ENCODE results near the gene NRG2.

Gene NRG2

DNA sequence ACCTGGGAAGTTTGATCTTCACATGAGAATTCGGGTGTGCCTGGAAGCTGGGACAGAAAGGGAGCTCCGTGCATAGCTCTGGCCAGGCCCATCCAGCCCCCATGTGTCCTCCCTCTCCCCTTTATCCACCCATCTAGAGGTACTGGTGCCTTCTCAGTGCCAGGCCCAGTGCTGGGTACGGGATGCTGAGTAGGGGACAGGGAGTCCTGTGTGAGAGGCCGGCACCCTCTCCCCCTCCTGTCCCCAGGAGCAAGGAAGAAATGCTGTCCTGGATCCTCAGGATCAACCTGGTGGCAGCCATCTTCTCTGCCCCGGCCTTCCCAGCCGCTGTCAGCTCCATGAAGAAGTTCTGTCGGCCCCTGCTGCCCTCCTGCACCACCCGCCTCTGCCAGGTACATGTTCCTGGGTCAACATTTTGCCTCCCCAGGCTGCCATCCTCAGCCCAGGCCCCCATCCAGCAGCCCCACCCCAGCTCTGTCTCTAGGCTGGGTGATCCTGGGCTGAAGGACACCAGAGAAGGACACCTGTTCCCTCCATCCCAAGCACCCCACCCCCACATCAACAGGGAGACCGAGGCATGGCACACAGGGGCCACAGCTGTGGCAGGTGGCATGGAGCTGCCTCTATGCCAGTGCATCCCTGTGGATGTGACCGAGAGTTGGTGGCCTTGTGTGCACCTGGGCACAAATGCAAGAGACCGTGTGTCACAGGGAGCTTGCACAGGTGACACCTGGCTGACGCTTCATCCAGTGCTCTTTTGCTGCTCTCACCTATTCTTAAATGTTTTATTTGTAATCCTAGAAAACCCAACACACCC is 204.5 kb downstream of the NRG2 start:
- no peaks in the 10 kb centered on the region for H3K9me3 ChIP-seq (ENCODE audit: control insufficient read depth, insufficient read depth, low read length)
- no peaks in the 10 kb centered on the region for H3K4me1 ChIP-seq (ENCODE audit: control insufficient read depth, low read length)
- no peaks in the 10 kb centered on the region for H4K20me1 ChIP-seq (ENCODE audit: control insufficient read depth, insufficient read depth, low read depth, low read length)
- no peaks in the 10 kb centered on the region for H3K36me3 ChIP-seq (ENCODE audit: control insufficient read depth, low read length)
- H3K27me3 ChIP-seq (ENCODE audit: control insufficient read depth, low read length): peaks cover 5% of the 10 kb centered on the region
- H3F3A ChIP-seq (ENCODE audit: control insufficient read depth, insufficient read depth): no peaks in the 10 kb centered on the region
- no peaks in the 10 kb centered on the region for H3K9me2 ChIP-seq (replicated peaks; ENCODE audit: control insufficient read depth, low read length)
- TF ChIP-seq, protein P1, sequence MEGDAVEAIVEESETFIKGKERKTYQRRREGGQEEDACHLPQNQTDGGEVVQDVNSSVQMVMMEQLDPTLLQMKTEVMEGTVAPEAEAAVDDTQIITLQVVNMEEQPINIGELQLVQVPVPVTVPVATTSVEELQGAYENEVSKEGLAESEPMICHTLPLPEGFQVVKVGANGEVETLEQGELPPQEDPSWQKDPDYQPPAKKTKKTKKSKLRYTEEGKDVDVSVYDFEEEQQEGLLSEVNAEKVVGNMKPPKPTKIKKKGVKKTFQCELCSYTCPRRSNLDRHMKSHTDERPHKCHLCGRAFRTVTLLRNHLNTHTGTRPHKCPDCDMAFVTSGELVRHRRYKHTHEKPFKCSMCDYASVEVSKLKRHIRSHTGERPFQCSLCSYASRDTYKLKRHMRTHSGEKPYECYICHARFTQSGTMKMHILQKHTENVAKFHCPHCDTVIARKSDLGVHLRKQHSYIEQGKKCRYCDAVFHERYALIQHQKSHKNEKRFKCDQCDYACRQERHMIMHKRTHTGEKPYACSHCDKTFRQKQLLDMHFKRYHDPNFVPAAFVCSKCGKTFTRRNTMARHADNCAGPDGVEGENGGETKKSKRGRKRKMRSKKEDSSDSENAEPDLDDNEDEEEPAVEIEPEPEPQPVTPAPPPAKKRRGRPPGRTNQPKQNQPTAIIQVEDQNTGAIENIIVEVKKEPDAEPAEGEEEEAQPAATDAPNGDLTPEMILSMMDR (IDR thresholded peaks at IDR 0.05; ENCODE audit: low read depth, low read length, poor library complexity, severe bottlenecking): no peak
- no peak for TF ChIP-seq EZH2phosphoT487 (IDR thresholded peaks at IDR 0.05; ENCODE audit: borderline replicate concordance, low read length)
- H3K27ac ChIP-seq (ENCODE audit: low read depth, low read length): no peak overlapping the region
- no peaks in the 10 kb centered on the region for H3K79me2 ChIP-seq (ENCODE audit: control insufficient read depth, low read length)
- no peak overlapping the region for H3K4me2 ChIP-seq (ENCODE audit: low read length)
- H3K4me3 ChIP-seq (ENCODE audit: low read length): no peak overlapping the region

DNA sequence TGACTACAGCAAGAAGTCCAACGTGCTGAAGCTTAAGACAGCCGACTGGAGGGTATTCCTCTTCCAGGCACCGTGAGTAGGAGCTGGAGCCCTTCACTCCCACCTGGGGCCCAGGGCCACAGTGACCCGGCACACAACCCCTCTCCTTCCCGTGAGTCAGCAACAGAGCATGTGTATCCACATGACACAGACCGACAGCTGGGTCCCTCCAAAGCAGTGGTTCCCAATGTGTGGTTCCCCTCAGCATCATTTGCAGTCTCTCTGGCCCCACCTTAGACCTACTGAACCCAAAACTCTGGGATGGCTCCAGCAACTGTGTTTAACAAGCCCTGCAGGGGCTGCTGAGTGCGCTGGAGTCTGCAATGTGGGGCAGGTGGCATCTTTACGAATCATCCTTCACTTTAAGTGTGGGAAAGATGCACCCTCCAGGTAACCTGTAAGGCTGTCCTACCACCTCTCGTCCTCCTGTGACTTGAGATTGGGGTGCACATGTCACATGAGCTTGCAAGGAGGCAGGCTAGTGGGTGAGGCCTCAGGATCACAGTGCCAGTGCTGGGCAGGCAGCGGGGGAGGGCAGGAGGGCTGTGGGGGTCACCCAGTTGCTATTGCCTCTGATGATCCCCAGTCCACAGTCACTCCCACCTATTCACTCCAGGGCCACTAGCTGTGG is 205.3 kb downstream of the NRG2 start:
- Histone ChIP-seq H3K27me3 (ENCODE audit: control insufficient read depth, low read length) (peaks cover 10% of the 10 kb centered on the region), H3K9me2 (replicated peaks; ENCODE audit: control insufficient read depth, low read length) (no peaks in the 10 kb centered on the region), H3K36me3 (ENCODE audit: control insufficient read depth, low read length) (no peaks in the 10 kb centered on the region), H3K4me2 (ENCODE audit: low read length) (no peak overlapping the region), H4K20me1 (ENCODE audit: control insufficient read depth, insufficient read depth, low read depth, low read length) (no peaks in the 10 kb centered on the region), H3F3A (ENCODE audit: control insufficient read depth, insufficient read depth) (no peaks in the 10 kb centered on the region), H3K4me1 (ENCODE audit: control insufficient read depth, low read length) (no peaks in the 10 kb centered on the region), H3K27ac (ENCODE audit: low read depth, low read length) (no peak overlapping the region), H3K79me2 (ENCODE audit: control insufficient read depth, low read length) (no peaks in the 10 kb centered on the region), H3K9me3 (ENCODE audit: control insufficient read depth, insufficient read depth, low read length) (no peaks in the 10 kb centered on the region), H3K4me3 (ENCODE audit: low read length) (no peak overlapping the region)
- TF ChIP-seq, protein P1 (IDR thresholded peaks at IDR 0.05; ENCODE audit: low read depth, low read length, poor library complexity, severe bottlenecking): no peak
- no peak for TF ChIP-seq EZH2phosphoT487 (IDR thresholded peaks at IDR 0.05; ENCODE audit: borderline replicate concordance, low read length)

DNA sequence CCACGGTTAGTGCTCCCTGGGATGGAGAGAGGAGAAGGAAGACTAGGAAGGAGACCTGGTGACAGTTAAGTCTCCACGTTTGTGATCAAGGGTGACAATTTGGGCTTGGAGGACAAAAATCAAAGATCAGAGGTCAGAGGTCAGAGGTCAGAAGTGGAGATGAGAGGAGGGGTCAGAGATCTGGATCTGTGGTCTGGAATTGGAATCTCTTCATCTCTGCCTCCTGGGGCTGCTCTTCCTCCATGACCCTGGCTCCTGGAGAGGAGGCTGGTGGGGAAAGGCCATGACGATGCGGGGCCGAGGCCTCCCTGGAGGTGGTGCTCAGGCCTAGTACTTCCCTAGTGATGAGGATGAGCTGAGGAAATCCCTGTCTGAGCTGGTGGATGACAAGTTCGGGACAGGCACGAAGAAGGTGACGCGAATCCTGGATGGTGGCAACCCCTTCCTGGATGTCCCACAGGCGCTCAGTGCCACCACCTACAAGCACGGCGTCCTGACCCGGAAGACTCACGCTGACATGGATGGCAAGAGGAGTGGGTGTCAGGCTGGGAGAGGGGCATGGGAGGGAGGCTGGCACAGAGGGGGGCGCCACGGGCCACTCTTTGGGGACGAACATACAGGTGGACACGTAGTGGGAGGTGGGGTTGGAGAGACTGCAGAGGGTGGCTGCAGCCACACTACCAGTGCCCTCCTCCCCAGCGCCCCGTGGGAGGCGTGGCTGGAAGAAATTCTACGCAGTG is 206.5 kb downstream of the NRG2 start:
- no peaks in the 10 kb centered on the region for H3K79me2 ChIP-seq (ENCODE audit: control insufficient read depth, low read length)
- no peaks in the 10 kb centered on the region for H3K4me1 ChIP-seq (ENCODE audit: control insufficient read depth, low read length)
- H3K36me3 ChIP-seq (ENCODE audit: control insufficient read depth, low read length): no peaks in the 10 kb centered on the region
- no peaks in the 10 kb centered on the region for H3F3A ChIP-seq (ENCODE audit: control insufficient read depth, insufficient read depth)
- peaks cover 18% of the 10 kb centered on the region for H3K27me3 ChIP-seq (ENCODE audit: control insufficient read depth, low read length)
- H3K9me2 ChIP-seq (replicated peaks; ENCODE audit: control insufficient read depth, low read length): no peaks in the 10 kb centered on the region
- no peaks in the 10 kb centered on the region for H3K9me3 ChIP-seq (ENCODE audit: control insufficient read depth, insufficient read depth, low read length)
- H4K20me1 ChIP-seq (ENCODE audit: control insufficient read depth, insufficient read depth, low read depth, low read length): no peaks in the 10 kb centered on the region
- no peak overlapping the region for H3K4me3 ChIP-seq (ENCODE audit: low read length)
- H3K27ac ChIP-seq (ENCODE audit: low read depth, low read length): no peak overlapping the region
- no peak for TF ChIP-seq EZH2phosphoT487 (IDR thresholded peaks at IDR 0.05; ENCODE audit: borderline replicate concordance, low read length)
- TF ChIP-seq, protein P1 (IDR thresholded peaks at IDR 0.05; ENCODE audit: low read depth, low read length, poor library complexity, severe bottlenecking): no peak
- no peak overlapping the region for H3K4me2 ChIP-seq (ENCODE audit: low read length)
